GDM1 (cell line): Measurements from ENCODE around the gene TMEM131.

Experiments
- DNase-seq: peaks from one replicate; lab custom pipeline; 2025; lab: John Stamatoyannopoulos, UW

Gene TMEM131

DNA sequence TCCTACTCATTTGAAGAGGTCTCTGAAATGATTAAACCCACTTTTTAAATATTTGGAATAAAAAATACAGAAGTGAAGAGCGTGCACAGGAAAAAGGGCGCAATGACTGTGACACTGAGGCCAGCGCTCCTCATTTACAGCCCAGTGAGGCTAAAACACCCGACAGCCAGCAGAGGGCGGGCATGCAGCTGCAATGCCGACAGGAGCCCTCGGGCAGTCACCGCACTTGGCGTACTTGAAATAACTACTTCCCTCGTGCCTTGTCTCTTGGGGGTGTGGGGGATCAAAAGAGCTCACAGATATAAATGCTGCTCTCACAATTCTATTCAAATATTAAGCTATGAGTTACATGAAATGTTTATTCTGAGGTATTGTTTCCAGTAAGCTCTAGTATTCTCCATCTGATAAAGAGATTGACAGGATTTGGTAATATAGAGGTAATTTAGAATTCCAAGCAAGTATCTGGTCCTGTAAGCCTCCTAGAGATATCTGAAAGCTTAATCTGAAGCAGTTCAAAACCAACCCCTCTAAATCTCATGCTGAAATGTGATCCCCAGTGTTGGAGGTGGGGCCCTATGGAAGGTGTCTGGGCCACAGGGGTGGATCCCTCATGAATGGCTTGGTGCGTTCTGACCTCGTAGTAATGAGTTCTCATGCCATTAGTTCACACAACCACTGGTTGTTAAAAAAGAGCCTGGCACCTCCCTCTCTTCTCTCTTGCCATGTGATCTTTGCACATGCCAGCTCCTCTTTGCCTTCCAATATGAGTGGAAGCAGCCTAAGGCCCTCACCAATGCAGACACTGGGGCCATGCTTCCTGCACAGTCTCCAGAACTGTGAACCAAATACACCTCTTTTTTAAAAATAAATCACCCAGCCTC is 188.8 kb downstream of the TMEM131 start:
- DNase-seq: peak; percentile 56

- DNase-seq: no peak
Observed at GRCh38 chr2:97805776-97806175, 190.0 kb downstream of the TMEM131 start.

- DNase-seq: no peak
Observed at GRCh38 chr2:97801028-97801427, 194.7 kb downstream of the TMEM131 start.

GRCh38 chr2:97798416-97798815 is 197.3 kb downstream of the TMEM131 start:
- no peak for DNase-seq

- no peak for DNase-seq
Observed at GRCh38 chr2:97797355-97797754, 198.4 kb downstream of the TMEM131 start.

DNA sequence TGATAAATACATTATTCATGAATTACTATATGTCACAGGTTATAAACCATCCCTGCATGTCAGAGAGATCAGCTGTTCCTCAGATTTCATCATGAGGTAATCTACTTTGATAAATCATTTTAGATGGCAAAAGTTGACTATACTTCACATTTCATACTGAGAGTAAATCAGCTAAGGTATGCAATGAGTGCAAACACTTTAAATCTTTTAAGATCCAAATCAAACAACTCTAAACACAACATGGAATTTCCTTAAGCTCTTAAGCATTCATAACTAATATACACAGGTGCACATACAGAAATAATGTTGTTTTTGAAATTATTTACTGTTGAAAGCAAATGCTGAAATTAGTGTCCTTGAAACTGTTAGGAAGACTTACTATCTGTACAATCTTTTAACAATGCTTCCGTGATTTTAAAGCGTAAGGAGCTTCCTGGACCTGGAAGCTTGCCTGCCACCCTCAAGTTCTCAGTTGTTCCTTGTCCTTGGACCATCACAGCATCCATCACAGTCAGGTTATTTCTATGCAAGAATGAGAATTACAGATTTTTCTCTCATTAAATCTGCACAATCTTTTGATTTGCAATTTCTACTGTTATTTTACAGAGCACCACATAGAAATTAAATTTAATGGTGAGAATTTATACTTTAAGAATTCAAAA is 199.2 kb downstream of the TMEM131 start:
- DNase-seq: no peak

- no peak for DNase-seq
Observed at GRCh38 chr2:97792416-97792815, 203.3 kb downstream of the TMEM131 start.

GRCh38 chr2:97788986-97789644 is 206.6 kb downstream of the TMEM131 start:
- DNase-seq: no peak

- no peak for DNase-seq
Observed at GRCh38 chr2:97785818-97786217, 209.9 kb downstream of the TMEM131 start.

DNA sequence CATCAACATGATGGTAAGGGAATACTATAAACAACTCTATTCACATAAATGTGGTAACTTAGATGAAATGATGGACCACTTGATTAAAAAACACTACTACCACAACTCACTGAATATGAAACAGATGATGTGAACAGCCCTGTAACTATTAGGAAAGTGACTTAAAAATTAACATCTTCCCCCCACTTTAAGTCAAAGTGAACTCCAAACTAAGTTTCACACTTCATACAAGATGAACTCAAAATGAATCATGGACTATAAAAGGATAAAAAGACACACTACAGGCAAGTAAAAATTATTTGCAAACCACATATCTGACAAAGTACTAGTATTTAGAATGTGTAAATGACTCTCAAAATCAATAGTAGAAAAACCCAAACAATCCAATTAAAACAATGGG is 210.8 kb downstream of the TMEM131 start:
- no peak for DNase-seq

DNA sequence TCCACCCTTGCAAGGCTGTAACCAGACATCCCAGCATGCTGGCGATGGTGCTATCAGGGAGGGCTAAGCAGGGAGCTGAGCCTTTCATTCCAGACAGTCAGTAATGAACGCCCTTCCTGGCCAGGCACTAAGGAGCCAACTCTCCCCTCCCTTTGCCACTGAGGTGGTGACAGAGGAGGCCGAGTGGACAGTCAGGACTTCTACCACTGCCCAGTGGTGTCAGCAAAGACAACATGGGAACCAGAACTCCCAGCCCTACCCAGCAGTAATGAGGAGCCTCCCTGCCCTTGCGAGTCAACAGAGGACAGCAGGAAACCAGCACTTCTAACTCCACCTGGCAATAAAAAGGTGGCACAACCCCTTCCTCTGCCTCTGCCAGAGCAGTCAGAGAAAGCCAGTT is 213.8 kb downstream of the TMEM131 start:
- no peak for DNase-seq

DNA sequence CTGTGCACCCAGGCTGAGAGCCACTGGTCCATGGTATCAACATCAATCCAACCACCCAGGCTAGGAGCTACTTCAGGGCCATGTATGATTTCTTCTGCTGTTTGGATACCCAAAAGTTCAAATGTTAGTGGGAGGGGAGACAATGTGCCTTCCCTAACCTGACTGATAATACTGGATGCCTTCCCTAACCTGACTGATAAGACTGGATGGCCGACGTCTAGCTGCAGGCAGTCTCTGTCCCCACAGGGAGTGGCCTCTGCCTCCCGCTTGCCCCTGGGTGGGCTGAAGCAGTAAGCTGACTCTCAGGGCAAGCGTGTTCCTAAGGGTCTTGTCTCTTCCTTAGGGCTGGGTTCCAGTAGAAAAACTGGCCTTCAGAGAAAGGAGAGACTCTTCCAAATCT is 216.6 kb downstream of the TMEM131 start:
- no peak for DNase-seq

GRCh38 chr2:97775074-97775473 is 220.7 kb downstream of the TMEM131 start:
- no peak for DNase-seq

DNA sequence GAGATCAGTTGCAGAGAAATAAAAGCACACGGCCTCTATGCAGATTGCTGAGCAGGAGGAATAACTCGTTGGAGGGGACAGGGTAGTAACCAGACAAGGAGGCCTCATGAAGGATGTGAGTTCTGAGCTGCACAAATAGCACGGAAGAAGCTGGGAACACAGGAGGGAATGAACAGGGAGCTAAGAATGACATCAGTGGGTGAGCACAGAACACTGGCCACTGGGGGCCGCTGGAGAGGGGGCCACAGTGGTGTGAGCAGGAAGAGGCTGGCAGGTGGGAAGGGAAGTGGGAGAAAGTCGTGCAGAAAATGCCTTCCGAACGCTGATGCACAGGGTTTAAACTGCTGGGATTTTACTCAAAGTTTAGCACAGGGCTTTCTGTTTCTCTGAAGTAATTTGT is 221.3 kb downstream of the TMEM131 start:
- no peak for DNase-seq

- no peak for DNase-seq
Observed at GRCh38 chr2:97770445-97770844, 225.3 kb downstream of the TMEM131 start.

- DNase-seq: no peak
Observed at GRCh38 chr2:97769711-97770110, 226.0 kb downstream of the TMEM131 start.

- no peak for DNase-seq
Observed at GRCh38 chr2:97769308-97769707, 226.4 kb downstream of the TMEM131 start.

DNA sequence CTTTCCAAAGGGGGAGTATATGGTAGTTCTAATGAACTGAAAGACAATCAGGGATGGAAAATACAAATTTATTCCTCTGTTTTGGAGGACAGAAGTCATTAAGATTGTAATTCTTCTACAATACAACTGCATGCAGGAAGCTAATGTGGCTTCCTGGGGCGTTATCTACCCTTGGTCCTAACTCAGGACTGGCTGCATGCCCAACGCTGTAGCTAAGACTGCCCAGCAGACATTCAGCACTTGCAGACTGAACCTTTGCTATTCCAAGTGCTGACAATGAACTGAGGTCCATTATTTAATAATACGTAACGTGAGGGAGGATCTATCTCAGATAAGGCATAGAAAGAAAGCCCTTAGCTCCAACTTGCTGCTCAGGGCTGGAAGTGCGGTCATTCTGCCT is 229.2 kb downstream of the TMEM131 start:
- no peak for DNase-seq

DNA sequence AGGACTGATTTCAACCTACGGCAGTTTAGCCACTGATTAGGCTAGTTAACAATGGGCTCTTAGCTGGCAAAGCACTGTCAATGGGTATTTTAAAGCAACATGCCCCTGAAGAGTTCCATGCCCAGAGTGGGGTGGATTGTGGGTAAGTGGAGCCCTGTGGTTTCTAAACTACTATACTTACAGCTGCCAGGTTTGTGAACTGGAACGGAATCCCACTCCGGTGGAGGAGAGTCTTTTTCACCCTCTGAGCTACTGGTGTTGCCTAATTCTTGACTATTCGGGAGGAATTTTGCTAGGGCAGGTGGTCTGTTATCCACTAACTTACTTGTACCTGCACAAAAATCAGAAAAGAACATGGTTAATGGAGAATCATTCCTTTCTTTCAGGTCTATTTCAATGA is 229.8 kb downstream of the TMEM131 start:
- DNase-seq: no peak

DNA sequence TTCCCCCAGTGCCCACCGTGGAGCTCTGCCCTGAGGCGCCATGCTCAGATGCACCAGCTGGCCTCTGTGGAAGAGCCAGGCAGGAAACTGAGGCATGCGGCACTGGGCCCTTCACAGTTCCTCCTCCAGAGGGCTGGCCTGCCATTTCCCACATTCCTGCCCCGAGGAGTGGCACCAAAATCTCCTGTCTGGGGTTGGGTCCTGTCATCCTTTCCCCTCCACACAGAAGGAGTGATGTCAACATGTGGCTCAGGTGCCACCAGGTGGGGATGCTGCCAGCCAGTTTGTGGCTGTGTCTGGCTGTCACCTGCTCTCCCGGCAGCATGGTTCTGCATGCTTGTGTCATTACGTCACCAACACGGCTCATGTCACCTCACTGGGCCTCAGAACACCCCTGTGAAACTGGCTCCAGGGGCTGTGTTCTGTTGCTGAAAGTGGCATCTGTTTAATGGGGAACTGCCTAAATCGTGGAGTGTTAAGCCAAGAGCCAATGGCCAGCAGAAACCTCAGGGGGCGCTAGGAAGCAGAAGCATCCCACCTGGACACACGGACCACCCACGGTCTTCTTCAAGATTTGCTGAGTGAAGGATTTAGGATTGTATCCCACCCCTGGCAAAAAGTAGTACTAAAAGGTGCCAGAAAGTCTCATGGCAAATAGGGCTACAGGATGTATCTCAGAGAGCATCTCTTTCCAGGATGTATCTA is 231.0 kb downstream of the TMEM131 start:
- no peak for DNase-seq

DNA sequence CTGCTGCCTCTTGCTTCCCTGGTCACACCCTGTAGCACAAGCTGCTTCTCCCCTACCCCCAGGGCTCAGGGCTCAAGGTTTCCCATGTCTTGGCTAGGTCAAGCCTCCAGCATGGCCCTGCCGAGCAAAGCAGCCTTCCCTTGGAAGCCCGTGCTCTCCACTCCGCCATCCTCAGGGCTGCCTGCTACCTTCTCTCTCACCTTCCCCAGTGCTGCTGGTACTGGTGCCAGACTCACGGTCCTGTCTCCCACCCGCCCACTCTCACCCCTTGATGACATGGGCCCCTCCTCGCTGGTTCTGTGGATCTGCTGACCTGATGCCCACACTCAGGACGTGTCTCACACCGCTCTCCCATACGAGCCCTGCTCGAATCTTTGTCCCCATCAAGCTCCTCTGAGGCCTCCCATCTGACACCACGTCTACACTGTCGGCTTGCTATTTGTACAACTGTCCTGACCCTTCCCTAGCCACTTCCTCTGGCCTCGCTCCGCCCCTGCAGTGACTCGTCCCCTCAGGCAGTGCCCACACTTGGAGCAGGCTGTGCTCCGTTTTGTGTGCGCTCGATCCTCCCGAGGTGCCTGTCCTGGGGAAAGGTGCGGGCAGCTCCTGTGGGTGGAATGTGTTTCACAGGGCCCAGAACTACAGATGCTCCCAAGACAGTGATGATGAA is 232.4 kb downstream of the TMEM131 start:
- no peak for DNase-seq

- no peak for DNase-seq
Observed at GRCh38 chr2:97761192-97761591, 234.6 kb downstream of the TMEM131 start.
